ENCODE results near the gene ARIH2.

The ARIH2 gene

GRCh38 chr3:48929358-48930035 lies 10.9 kb downstream of the ARIH2 start:
- no peak for DNase-seq (ENCODE audit: low spot score)

- DNase-seq (ENCODE audit: low spot score), result no peak
Observed at GRCh38 chr3:48930590-48930989, 11.9 kb downstream of the ARIH2 start.

GRCh38 chr3:48931944-48932580 lies 13.4 kb downstream of the ARIH2 start:
- DNase-seq (ENCODE audit: low spot score), result no peak

- DNase-seq (ENCODE audit: low spot score), result no peak
Observed at GRCh38 chr3:48934333-48934991, 15.8 kb downstream of the ARIH2 start.

GRCh38 chr3:48935530-48935929 lies 16.9 kb downstream of the ARIH2 start:
- DNase-seq (ENCODE audit: low spot score), result no peak

- peak; percentile 3 for DNase-seq (ENCODE audit: low spot score)
Observed at GRCh38 chr3:48938156-48938555, 19.5 kb downstream of the ARIH2 start.

- no peak for DNase-seq (ENCODE audit: low spot score)
Observed at GRCh38 chr3:48938689-48939088, 20.0 kb downstream of the ARIH2 start.

GRCh38 chr3:48945432-48945831 lies 26.8 kb downstream of the ARIH2 start:
- DNase-seq (ENCODE audit: low spot score), result no peak

- DNase-seq (ENCODE audit: low spot score), result no peak
Observed at GRCh38 chr3:48945891-48946549, 27.4 kb downstream of the ARIH2 start.

GRCh38 chr3:48949376-48949717 lies 30.7 kb downstream of the ARIH2 start:
- DNase-seq (ENCODE audit: low spot score), result no peak

- no peak for DNase-seq (ENCODE audit: low spot score)
Observed at GRCh38 chr3:48950051-48950450, 31.4 kb downstream of the ARIH2 start.

GRCh38 chr3:48951764-48952163 lies 33.1 kb downstream of the ARIH2 start:
- no peak for DNase-seq (ENCODE audit: low spot score)

- DNase-seq (ENCODE audit: low spot score), result peak; percentile 69
Observed at GRCh38 chr3:48952510-48953118, 34.0 kb downstream of the ARIH2 start.

GRCh38 chr3:48957006-48957705 lies 38.5 kb downstream of the ARIH2 start:
- DNase-seq (ENCODE audit: low spot score), result no peak

- DNase-seq (ENCODE audit: low spot score), result no peak
Observed at GRCh38 chr3:48960841-48961413, 42.3 kb downstream of the ARIH2 start.

GRCh38 chr3:48962340-48962739 lies 43.7 kb downstream of the ARIH2 start:
- no peak for DNase-seq (ENCODE audit: low spot score)

- no peak for DNase-seq (ENCODE audit: low spot score)
Observed at GRCh38 chr3:48962939-48963338, 44.3 kb downstream of the ARIH2 start.

GRCh38 chr3:48963591-48963990 lies 44.9 kb downstream of the ARIH2 start:
- DNase-seq (ENCODE audit: low spot score), result no peak

- DNase-seq (ENCODE audit: low spot score), result no peak
Observed at GRCh38 chr3:48966367-48966766, 47.7 kb downstream of the ARIH2 start.

GRCh38 chr3:48966876-48967361 lies 48.3 kb downstream of the ARIH2 start:
- DNase-seq (ENCODE audit: low spot score), result no peak

- no peak for DNase-seq (ENCODE audit: low spot score)
Observed at GRCh38 chr3:48970586-48970985, 51.9 kb downstream of the ARIH2 start.

Measured in hematopoietic multipotent progenitor cell treated with erythropoietin and hydrocortisone succinate and interleukin-3 and kit ligand, for 17 days (in vitro differentiated cells).